ENCODE results near the gene CCDC138. TPM values are rescaled to one million over a fixed set of nuclear protein-coding genes. Genes with fewer than 3 reads are reported as not detected.

CCDC138 gene
- total and polyA plus RNA-seq, 2 of the 13 experiments (the other 11 are each of a cell fraction or from before 2014, with no cell fraction given), result 5.6 to 32.5 TPM

DNA sequence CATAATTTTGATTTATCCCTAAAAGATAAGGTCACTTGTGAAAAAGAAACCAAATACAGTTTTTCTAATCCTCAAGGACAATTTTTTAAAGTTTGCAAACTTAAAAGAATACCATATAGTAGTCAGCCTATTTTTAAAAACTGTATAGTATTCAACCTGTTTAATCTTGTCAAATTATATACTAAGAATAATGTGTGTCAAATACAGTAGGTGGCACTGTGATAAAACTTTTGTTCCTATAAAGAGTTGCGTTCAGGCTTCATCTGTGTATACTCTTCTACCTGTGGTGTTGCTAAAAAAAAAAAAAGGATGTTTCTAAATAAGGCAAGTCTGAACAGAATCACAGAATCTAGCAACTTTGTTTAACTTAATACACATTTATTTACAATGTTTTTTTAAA is 68.6 kb downstream of the CCDC138 start:
- TF ChIP-seq SP1 (IDR thresholded peaks at IDR 0.05) (no peak), SP1 (CRISPR knock-in tag; IDR thresholded peaks at IDR 0.05) (no peak), ZNF616 (CRISPR knock-in tag; IDR thresholded peaks at IDR 0.05; ENCODE audit: low read depth) (no peak)
- TF ChIP-seq, protein P1, sequence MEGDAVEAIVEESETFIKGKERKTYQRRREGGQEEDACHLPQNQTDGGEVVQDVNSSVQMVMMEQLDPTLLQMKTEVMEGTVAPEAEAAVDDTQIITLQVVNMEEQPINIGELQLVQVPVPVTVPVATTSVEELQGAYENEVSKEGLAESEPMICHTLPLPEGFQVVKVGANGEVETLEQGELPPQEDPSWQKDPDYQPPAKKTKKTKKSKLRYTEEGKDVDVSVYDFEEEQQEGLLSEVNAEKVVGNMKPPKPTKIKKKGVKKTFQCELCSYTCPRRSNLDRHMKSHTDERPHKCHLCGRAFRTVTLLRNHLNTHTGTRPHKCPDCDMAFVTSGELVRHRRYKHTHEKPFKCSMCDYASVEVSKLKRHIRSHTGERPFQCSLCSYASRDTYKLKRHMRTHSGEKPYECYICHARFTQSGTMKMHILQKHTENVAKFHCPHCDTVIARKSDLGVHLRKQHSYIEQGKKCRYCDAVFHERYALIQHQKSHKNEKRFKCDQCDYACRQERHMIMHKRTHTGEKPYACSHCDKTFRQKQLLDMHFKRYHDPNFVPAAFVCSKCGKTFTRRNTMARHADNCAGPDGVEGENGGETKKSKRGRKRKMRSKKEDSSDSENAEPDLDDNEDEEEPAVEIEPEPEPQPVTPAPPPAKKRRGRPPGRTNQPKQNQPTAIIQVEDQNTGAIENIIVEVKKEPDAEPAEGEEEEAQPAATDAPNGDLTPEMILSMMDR (CRISPR knock-in tag; IDR thresholded peaks at IDR 0.05), result peak; percentile 32
- intact Hi-C loops (cut with micrococcal nuclease; ENCODE audit: unreplicated experiment), result no loop called here
- H3K4me3 ChIP-seq (replicated peaks in 1 of 3; ENCODE audit: insufficient read depth in 1 of 3, low read depth in 2 of 3, low read length in 3 of 3), result no peak overlapping the region

DNA sequence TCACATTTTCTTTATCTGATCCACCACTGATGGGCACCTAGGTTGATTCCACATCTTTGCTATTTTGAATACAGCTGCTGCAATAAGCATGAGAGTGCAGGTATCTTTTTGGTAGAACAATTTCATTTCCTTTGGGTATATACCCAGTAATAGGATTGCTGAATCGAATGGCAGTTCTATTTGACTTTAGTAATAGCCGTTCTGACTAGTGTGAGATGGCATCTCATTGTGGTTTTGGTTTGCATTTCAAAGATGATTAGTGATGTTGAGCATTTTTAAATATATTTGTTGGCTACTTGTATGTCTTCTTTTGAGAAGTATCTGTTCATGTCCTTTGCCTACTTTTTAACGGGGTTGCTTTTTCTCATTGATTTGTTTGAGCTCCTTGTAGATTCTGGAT is 72.3 kb downstream of the CCDC138 start:
- FAIRE-seq, result no peak
- Histone ChIP-seq H4K20me1 (ENCODE audit: insufficient read depth, low read length) (no peaks in the 10 kb centered on the region), H3K4me2 (ENCODE audit: low read depth, low read length) (no peak overlapping the region), H3K9ac (ENCODE audit: insufficient read depth, low read depth, low read length) (no peak overlapping the region), H3K4me1 (ENCODE audit: insufficient read depth, low read length) (no peaks in the 10 kb centered on the region), H3K9me3 (ENCODE audit: low read length) (no peaks in the 10 kb centered on the region), H3K4me3 (replicated peaks in 1 of 3; ENCODE audit: insufficient read depth in 1 of 3, low read depth in 2 of 3, low read length in 3 of 3) (no peak overlapping the region), H3K27ac (ENCODE audit: extremely low read length, insufficient read depth, low read length) (no peak overlapping the region), H3K27me3 (ENCODE audit: control insufficient read depth in 1 of 2, insufficient read depth in 2 of 2, low read length in 2 of 2) (no peaks in the 10 kb centered on the region), H3K79me2 (ENCODE audit: insufficient read depth, low read length) (no peaks in the 10 kb centered on the region), H2AFZ (ENCODE audit: low read length) (no peak overlapping the region), H3K36me3 (replicated peaks in 1 of 2; ENCODE audit: control insufficient read depth in 1 of 2, insufficient read depth in 2 of 2, low read length in 2 of 2) (peaks cover 0 to 2% of the 10 kb centered on the region in 2 experiments; a peak in 2 of 5 replicates)
- intact Hi-C loops (cut with micrococcal nuclease; ENCODE audit: unreplicated experiment) (no loop called here), in situ Hi-C loops (cut with HindIII; ENCODE audit: extremely low pct_ligation_motif_present, low pct_unique_long_range_greater_than_20kb) (no loop called here)
- DNase-seq (ENCODE audit: low spot score), result no peak
- 93% methylated on average over 3 of the region's 3 CpGs for WGBS (ENCODE audit: low lambda C conversion rate)
- CTCF ChIA-PET (ENCODE audit: low intra/inter-chr PET ratio, low total read pairs), result no interaction called here
- POLR2A ChIA-PET, result no interaction called here
- BruUV-seq (replicated peaks), result no TSS peak
- no peak for ATAC-seq
- TF ChIP-seq, protein P2, sequence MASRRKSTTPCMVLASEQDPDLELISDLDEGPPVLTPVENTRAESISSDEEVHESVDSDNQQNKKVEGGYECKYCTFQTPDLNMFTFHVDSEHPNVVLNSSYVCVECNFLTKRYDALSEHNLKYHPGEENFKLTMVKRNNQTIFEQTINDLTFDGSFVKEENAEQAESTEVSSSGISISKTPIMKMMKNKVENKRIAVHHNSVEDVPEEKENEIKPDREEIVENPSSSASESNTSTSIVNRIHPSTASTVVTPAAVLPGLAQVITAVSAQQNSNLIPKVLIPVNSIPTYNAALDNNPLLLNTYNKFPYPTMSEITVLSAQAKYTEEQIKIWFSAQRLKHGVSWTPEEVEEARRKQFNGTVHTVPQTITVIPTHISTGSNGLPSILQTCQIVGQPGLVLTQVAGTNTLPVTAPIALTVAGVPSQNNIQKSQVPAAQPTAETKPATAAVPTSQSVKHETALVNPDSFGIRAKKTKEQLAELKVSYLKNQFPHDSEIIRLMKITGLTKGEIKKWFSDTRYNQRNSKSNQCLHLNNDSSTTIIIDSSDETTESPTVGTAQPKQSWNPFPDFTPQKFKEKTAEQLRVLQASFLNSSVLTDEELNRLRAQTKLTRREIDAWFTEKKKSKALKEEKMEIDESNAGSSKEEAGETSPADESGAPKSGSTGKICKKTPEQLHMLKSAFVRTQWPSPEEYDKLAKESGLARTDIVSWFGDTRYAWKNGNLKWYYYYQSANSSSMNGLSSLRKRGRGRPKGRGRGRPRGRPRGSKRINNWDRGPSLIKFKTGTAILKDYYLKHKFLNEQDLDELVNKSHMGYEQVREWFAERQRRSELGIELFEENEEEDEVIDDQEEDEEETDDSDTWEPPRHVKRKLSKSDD (CRISPR knock-in tag; IDR thresholded peaks at IDR 0.05; ENCODE audit: low read depth), result no peak
- TF ChIP-seq HNRNPLL (IDR thresholded peaks at IDR 0.05; ENCODE audit: low read depth, low read length, poor library complexity, severe bottlenecking) (no peak), ZC3H13 (CRISPR knock-in tag; IDR thresholded peaks at IDR 0.05) (no peak), ZNF720 (CRISPR knock-in tag; IDR thresholded peaks at IDR 0.05) (no peak), HOXA7 (CRISPR knock-in tag; IDR thresholded peaks at IDR 0.05) (no peak), ZNF430 (CRISPR knock-in tag; IDR thresholded peaks at IDR 0.05) (no peak), ZNF563 (CRISPR knock-in tag; IDR thresholded peaks at IDR 0.05) (no peak)
- TF ChIP-seq, protein P3, sequence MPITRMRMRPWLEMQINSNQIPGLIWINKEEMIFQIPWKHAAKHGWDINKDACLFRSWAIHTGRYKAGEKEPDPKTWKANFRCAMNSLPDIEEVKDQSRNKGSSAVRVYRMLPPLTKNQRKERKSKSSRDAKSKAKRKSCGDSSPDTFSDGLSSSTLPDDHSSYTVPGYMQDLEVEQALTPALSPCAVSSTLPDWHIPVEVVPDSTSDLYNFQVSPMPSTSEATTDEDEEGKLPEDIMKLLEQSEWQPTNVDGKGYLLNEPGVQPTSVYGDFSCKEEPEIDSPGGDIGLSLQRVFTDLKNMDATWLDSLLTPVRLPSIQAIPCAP (CRISPR knock-in tag; IDR thresholded peaks at IDR 0.05; ENCODE audit: low read depth), result no peak
- TF ChIP-seq, protein P4, sequence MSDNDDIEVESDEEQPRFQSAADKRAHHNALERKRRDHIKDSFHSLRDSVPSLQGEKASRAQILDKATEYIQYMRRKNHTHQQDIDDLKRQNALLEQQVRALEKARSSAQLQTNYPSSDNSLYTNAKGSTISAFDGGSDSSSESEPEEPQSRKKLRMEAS (IDR thresholded peaks at IDR 0.05), result no peak

More for the DNA sequence above, 68.6 kb downstream of the CCDC138 start:
- FAIRE-seq (no peak), ATAC-seq (peak; percentile 47; the same call in 1 of the 3 replicates), DNase-seq (ENCODE audit: low spot score) (peak; percentile 23)
- H3K27me3 ChIP-seq (ENCODE audit: control insufficient read depth in 1 of 2, insufficient read depth in 2 of 2, low read length in 2 of 2), result no peaks in the 10 kb centered on the region
- no peaks in the 10 kb centered on the region for H3K9me3 ChIP-seq (ENCODE audit: low read length)
- ChIA-PET CTCF (ENCODE audit: low intra/inter-chr PET ratio, low total read pairs) (no interaction called here), POLR2A (no interaction called here)
- peaks cover 6 to 15% of the 10 kb centered on the region in 2 experiments; a peak in 3 of 5 replicates for H3K36me3 ChIP-seq (replicated peaks in 1 of 2; ENCODE audit: control insufficient read depth in 1 of 2, insufficient read depth in 2 of 2, low read length in 2 of 2)
- H3K9ac ChIP-seq (ENCODE audit: insufficient read depth, low read depth, low read length), result no peak overlapping the region
- no TSS peak for BruUV-seq (replicated peaks)
- no peaks in the 10 kb centered on the region for H4K20me1 ChIP-seq (ENCODE audit: insufficient read depth, low read length)
- no peak overlapping the region for H3K4me2 ChIP-seq (ENCODE audit: low read depth, low read length)
- no peak overlapping the region for H2AFZ ChIP-seq (ENCODE audit: low read length)
- no peak overlapping the region for H3K27ac ChIP-seq (ENCODE audit: extremely low read length, insufficient read depth, low read length)
- H3K79me2 ChIP-seq (ENCODE audit: insufficient read depth, low read length), result no peaks in the 10 kb centered on the region
- WGBS (ENCODE audit: low lambda C conversion rate), result 96% methylated on average over 1 of the region's 1 CpG
- H3K4me1 ChIP-seq (ENCODE audit: insufficient read depth, low read length), result no peaks in the 10 kb centered on the region
- in situ Hi-C loops (cut with HindIII; ENCODE audit: extremely low pct_ligation_motif_present, low pct_unique_long_range_greater_than_20kb), result no loop called here

All from HepG2 (cell line).